ENCODE measurements around the gene TGFBR2.

Gene TGFBR2

DNA sequence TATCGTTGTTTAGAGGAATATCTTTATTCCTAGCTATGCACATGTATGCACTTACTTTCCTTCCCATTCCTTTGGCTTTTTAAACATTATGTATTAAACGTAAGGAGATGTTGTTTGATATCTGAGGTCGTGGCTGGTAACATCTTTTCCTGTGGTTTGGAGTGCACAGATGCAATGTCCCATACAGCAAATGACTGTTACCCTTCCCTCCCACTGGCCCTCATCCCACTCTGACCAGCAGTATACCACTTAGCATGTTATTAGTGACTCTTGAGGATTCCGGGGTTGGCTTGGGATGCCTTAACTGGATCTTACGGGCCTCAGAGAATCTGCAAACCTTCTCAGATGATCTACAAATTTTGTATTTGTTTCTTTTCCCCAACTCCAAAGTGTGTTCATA is 34.5 kb downstream of the TGFBR2 start:
- no peaks in the 10 kb centered on the region for H3K27me3 ChIP-seq (ENCODE audit: control insufficient read depth, insufficient read depth, low read length)
- no peak overlapping the region for H3K9ac ChIP-seq (ENCODE audit: low read length)
- no peaks in the 10 kb centered on the region for H3K9me3 ChIP-seq (ENCODE audit: control insufficient read depth, insufficient read depth, low read depth, low read length)
- peaks cover 11% of the 10 kb centered on the region; the same call in 1 of the 2 replicates for H3K4me1 ChIP-seq (ENCODE audit: control insufficient read depth, insufficient read depth, low read length)
- H3K4me3 ChIP-seq (ENCODE audit: low read depth, low read length): no peak overlapping the region
- H3K27ac ChIP-seq (ENCODE audit: low read depth, low read length): no peak overlapping the region
- peaks cover 13% of the 10 kb centered on the region for H3K36me3 ChIP-seq (ENCODE audit: control insufficient read depth, insufficient read depth, low read length)

DNA sequence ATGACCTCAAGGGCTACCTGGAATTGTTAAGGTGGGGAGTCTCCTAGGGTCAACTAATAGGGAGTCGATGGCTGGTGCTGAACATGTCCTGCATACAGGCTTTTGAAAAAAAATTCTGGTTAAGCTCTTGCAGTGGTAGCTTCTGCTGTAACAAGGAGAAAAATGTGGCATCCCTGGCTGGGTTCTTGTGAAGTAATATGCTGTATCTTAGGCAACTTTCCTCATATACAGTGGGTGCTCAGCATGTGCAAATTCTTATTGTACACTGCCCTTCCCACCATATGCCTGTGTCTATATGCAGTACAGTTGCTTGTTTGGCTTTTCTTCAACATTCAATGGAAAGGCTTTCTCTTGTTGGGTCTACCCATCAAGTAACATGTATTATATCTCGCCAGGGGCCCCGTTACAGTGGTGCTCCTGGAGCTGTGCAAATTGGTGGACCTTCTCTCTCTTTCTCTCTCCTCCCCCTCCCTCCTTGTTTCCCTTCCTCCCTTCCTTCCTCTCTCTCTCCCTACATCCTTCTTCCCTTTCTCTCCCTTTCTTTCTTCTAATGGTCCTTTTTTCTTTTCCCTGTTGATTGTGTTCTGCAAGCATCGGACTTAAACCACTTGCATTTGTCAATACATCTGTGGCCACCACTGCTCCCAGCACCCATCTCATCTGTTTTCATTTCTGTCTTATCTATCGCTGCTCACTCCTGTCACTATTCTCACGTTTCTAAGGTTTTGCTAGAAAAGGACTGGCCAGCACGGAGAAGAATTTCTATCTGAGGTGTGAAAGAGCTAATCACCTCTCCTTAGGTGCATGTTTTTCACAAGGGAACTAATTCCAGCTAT is 35.2 kb downstream of the TGFBR2 start:
- no peaks in the 10 kb centered on the region for H3K27me3 ChIP-seq (ENCODE audit: control insufficient read depth, insufficient read depth, low read length)
- H3K27ac ChIP-seq (ENCODE audit: low read depth, low read length): no peak overlapping the region
- H3K9me3 ChIP-seq (ENCODE audit: control insufficient read depth, insufficient read depth, low read depth, low read length): no peaks in the 10 kb centered on the region
- H3K9ac ChIP-seq (ENCODE audit: low read length): no peak overlapping the region
- H3K4me3 ChIP-seq (ENCODE audit: low read depth, low read length): no peak overlapping the region
- peaks cover 19% of the 10 kb centered on the region for H3K36me3 ChIP-seq (ENCODE audit: control insufficient read depth, insufficient read depth, low read length)
- peaks cover 10% of the 10 kb centered on the region; the same call in 1 of the 2 replicates for H3K4me1 ChIP-seq (ENCODE audit: control insufficient read depth, insufficient read depth, low read length)

- Histone ChIP-seq H3K9ac (ENCODE audit: low read length) (no peak overlapping the region), H3K4me3 (ENCODE audit: low read depth, low read length) (no peak overlapping the region)
These were observed 36.5 kb downstream of the TGFBR2 start for GRCh38 chr3:30642849-30643361.

DNA sequence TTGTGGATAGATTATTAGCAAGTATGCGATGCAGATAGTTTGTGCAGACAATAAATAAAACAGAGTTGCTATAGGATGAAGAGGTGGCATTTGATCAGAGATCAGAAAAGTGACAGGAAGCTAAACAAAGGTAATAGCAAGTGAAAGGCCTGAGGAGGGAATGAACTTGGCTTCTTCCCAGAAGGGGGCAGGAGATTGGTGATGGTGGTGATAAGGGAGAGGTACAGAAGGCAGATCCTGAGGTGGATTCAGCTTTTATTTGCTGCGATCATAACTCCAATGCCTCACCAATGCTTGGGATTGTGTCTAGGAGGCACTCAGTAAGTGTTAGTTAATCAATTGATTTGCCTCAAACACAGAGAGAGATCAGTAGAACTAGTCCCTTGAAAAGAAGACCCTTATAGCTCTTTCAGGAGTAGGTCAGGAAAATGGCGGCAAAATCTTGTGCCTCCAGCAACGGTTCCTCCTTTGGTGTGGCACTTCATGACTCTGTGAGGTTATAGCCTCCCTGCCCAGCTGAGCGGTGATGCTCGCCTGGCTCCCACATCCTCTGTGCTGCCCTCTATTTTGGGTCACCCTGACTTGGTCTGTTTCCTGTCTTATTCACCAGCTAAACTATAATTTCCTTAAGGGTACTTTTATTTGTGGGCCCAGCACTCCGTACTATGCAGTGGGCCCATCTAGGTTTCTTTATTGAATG is 37.5 kb downstream of the TGFBR2 start:
- peaks cover 20% of the 10 kb centered on the region for H3K4me1 ChIP-seq (ENCODE audit: control insufficient read depth, insufficient read depth, low read length)
- H3K27me3 ChIP-seq (ENCODE audit: control insufficient read depth, insufficient read depth, low read length): no peaks in the 10 kb centered on the region
- H3K9ac ChIP-seq (ENCODE audit: low read length): no peak overlapping the region
- H3K36me3 ChIP-seq (ENCODE audit: control insufficient read depth, insufficient read depth, low read length): peaks cover 39% of the 10 kb centered on the region
- H3K27ac ChIP-seq (ENCODE audit: low read depth, low read length): no peak overlapping the region
- no peaks in the 10 kb centered on the region for H3K9me3 ChIP-seq (ENCODE audit: control insufficient read depth, insufficient read depth, low read depth, low read length)
- no peak overlapping the region for H3K4me3 ChIP-seq (ENCODE audit: low read depth, low read length)

More at GRCh38 chr3:30642849-30643361, 36.5 kb downstream of the TGFBR2 start:
- no peaks in the 10 kb centered on the region for H3K27me3 ChIP-seq (ENCODE audit: control insufficient read depth, insufficient read depth, low read length)
- H3K36me3 ChIP-seq (ENCODE audit: control insufficient read depth, insufficient read depth, low read length): peaks cover 29% of the 10 kb centered on the region
- H3K4me1 ChIP-seq (ENCODE audit: control insufficient read depth, insufficient read depth, low read length): peaks cover 10% of the 10 kb centered on the region; the same call in 1 of the 2 replicates
- H3K27ac ChIP-seq (ENCODE audit: low read depth, low read length): no peak overlapping the region
- no peaks in the 10 kb centered on the region for H3K9me3 ChIP-seq (ENCODE audit: control insufficient read depth, insufficient read depth, low read depth, low read length)

DNA sequence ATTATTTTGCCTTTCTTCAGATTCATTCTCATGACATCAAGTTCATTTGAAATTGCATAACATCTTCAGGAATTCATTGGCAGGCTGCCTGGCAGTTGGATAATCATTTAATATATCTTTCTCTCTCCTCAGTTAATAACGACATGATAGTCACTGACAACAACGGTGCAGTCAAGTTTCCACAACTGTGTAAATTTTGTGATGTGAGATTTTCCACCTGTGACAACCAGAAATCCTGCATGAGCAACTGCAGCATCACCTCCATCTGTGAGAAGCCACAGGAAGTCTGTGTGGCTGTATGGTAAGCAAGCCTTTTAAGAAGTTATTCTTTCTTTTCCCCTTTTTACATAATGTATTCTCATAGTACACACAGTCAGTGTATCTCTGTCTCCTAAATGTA is 38.2 kb downstream of the TGFBR2 start:
- Histone ChIP-seq H3K4me1 (ENCODE audit: control insufficient read depth, insufficient read depth, low read length) (peaks cover 25% of the 10 kb centered on the region), H3K9ac (ENCODE audit: low read length) (no peak overlapping the region), H3K36me3 (ENCODE audit: control insufficient read depth, insufficient read depth, low read length) (peaks cover 44% of the 10 kb centered on the region), H3K9me3 (ENCODE audit: control insufficient read depth, insufficient read depth, low read depth, low read length) (no peaks in the 10 kb centered on the region), H3K27me3 (ENCODE audit: control insufficient read depth, insufficient read depth, low read length) (no peaks in the 10 kb centered on the region), H3K4me3 (ENCODE audit: low read depth, low read length) (no peak overlapping the region), H3K27ac (ENCODE audit: low read depth, low read length) (no peak overlapping the region)

GRCh38 chr3:30645077-30645476 is 38.7 kb downstream of the TGFBR2 start:
- H3K27me3 ChIP-seq (ENCODE audit: control insufficient read depth, insufficient read depth, low read length): no peaks in the 10 kb centered on the region
- peaks cover 46% of the 10 kb centered on the region for H3K36me3 ChIP-seq (ENCODE audit: control insufficient read depth, insufficient read depth, low read length)
- peaks cover 25% of the 10 kb centered on the region for H3K4me1 ChIP-seq (ENCODE audit: control insufficient read depth, insufficient read depth, low read length)
- no peak overlapping the region for H3K4me3 ChIP-seq (ENCODE audit: low read depth, low read length)
- H3K27ac ChIP-seq (ENCODE audit: low read depth, low read length): no peak overlapping the region
- H3K9ac ChIP-seq (ENCODE audit: low read length): no peak overlapping the region
- H3K9me3 ChIP-seq (ENCODE audit: control insufficient read depth, insufficient read depth, low read depth, low read length): no peaks in the 10 kb centered on the region

DNA sequence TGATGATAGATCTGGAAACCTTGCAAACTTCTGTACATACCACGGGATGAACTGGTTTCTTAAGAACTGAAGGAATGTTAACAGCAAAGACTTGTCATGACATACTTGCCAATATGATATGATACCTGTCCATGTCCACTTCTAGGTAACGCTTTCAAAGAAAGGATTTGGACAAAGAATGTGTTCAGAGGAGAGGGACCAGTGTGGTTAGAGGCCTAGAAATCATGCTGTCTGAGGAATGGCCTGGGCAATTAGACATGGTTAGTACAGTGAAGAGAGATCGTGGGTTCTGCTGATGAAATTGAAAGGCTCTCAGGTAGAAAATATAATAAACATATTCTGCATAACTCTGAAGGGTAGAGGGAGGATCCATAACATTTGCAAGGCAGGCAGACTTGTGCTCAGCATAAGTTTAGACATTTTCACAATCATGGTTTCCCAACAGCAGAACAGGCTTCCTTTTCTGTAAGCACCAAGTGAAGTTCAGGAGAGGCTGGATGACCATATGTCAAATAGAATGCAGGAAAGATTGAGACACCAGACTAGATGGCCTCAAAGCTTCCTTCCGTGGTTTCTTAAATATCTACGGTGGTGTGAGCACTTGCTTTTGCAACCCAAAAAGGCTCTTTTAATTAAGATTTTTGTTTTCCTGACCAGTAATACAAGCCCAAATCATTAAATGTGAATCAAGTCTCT is 39.9 kb downstream of the TGFBR2 start:
- Histone ChIP-seq H3K36me3 (ENCODE audit: control insufficient read depth, insufficient read depth, low read length) (peaks cover 58% of the 10 kb centered on the region), H3K9ac (ENCODE audit: low read length) (no peak overlapping the region), H3K27me3 (ENCODE audit: control insufficient read depth, insufficient read depth, low read length) (no peaks in the 10 kb centered on the region), H3K9me3 (ENCODE audit: control insufficient read depth, insufficient read depth, low read depth, low read length) (no peaks in the 10 kb centered on the region), H3K4me1 (ENCODE audit: control insufficient read depth, insufficient read depth, low read length) (peaks cover 21% of the 10 kb centered on the region), H3K27ac (ENCODE audit: low read depth, low read length) (no peak overlapping the region), H3K4me3 (ENCODE audit: low read depth, low read length) (no peak overlapping the region)

- no peak overlapping the region for H3K4me3 ChIP-seq (ENCODE audit: low read depth, low read length)
- H3K9ac ChIP-seq (ENCODE audit: low read length): no peak overlapping the region
- no peaks in the 10 kb centered on the region for H3K27me3 ChIP-seq (ENCODE audit: control insufficient read depth, insufficient read depth, low read length)
- no peak overlapping the region for H3K27ac ChIP-seq (ENCODE audit: low read depth, low read length)
- H3K36me3 ChIP-seq (ENCODE audit: control insufficient read depth, insufficient read depth, low read length): peaks cover 66% of the 10 kb centered on the region
- H3K9me3 ChIP-seq (ENCODE audit: control insufficient read depth, insufficient read depth, low read depth, low read length): no peaks in the 10 kb centered on the region
- peaks cover 15% of the 10 kb centered on the region for H3K4me1 ChIP-seq (ENCODE audit: control insufficient read depth, insufficient read depth, low read length)
These were observed 40.8 kb downstream of the TGFBR2 start for GRCh38 chr3:30646961-30647752.

GRCh38 chr3:30648670-30649357 is 42.4 kb downstream of the TGFBR2 start:
- Histone ChIP-seq H3K9ac (ENCODE audit: low read length) (no peak overlapping the region), H3K27ac (ENCODE audit: low read depth, low read length) (no peak overlapping the region), H3K36me3 (ENCODE audit: control insufficient read depth, insufficient read depth, low read length) (peaks cover 80% of the 10 kb centered on the region), H3K27me3 (ENCODE audit: control insufficient read depth, insufficient read depth, low read length) (no peaks in the 10 kb centered on the region), H3K4me1 (ENCODE audit: control insufficient read depth, insufficient read depth, low read length) (peaks cover 15% of the 10 kb centered on the region), H3K4me3 (ENCODE audit: low read depth, low read length) (no peak overlapping the region), H3K9me3 (ENCODE audit: control insufficient read depth, insufficient read depth, low read depth, low read length) (no peaks in the 10 kb centered on the region)

All from HUES6 (cell line).